Ascending aorta (tissue), 2 donors: ENCODE measurements around the gene MIEF1. TPM values are rescaled to one million over a fixed set of nuclear protein-coding genes. Genes with fewer than 3 reads are reported as not detected.
A peak's percentile ranks its signal among the peaks of the same experiment; 100 is the strongest.

Experiments used
- DNase-seq, 2 donors: peaks; one replicate each; pipeline ENCODE4 v3.0.0-alpha.2; 2019; ENCODE audit warnings: low spot score in 2 of 2
- H3K27ac ChIP-seq, 2 donors: fragments of 200-600 bp; sonication (generic); one replicate each; pipeline ENCODE4 v1.5.1; 2016 to 2017; ENCODE audit warnings: mild to moderate bottlenecking in 1 of 2
- H3K27me3 ChIP-seq: fragments of 200-600 bp; sonication (generic); one replicate; pipeline ENCODE4 v1.5.1; 2017
- H3K36me3 ChIP-seq, 2 donors: fragments of 200-600 bp; sonication (generic); one replicate each; pipeline ENCODE4 v1.5.1; 2016
- H3K4me1 ChIP-seq, 2 donors: fragments of 200-600 bp; sonication (generic); one replicate each; pipeline ENCODE4 v1.5.1; 2016 to 2017; ENCODE audit warnings: mild to moderate bottlenecking in 1 of 2
- H3K4me3 ChIP-seq, 2 donors: fragments of 200-600 bp; sonication (generic); one replicate each; pipeline ENCODE4 v1.5.1; 2016 to 2017; ENCODE audit warnings: mild to moderate bottlenecking in 1 of 2
- H3K9me3 ChIP-seq, 2 donors: fragments of 200-600 bp; sonication (generic); one replicate each; pipeline ENCODE4 v1.5.1; 2016
- CTCF ChIP-seq, 3 experiments: fragments of 200-600 bp in 2 of 3; fragments of 450-650 bp in 1 of 3; sonication (generic) in 2 of 3; IDR thresholded peaks; one replicate each; pipeline ENCODE4 v1.5.1; 2016 to 2019; ENCODE audit warnings: antibody characterized with exemption in 3 of 3, mild to moderate bottlenecking in 1 of 3, moderate library complexity in 1 of 3
- intact Hi-C: fragments of 100-400 bp; cut with DNase I; formaldehyde crosslinking; loops from one replicate; pipeline ENCODE4 v1.15.1; 2023
- total RNA-seq: library from RNA; depleted of rRNA; stranded (reverse); fragments of >200 nt; gene quantifications from one replicate; pipeline ENCODE4 v1.1.0, GENCODE V29; 2016

The MIEF1 gene
- total RNA-seq, 1 donor from 2014 or later, result 22.5 TPM

GRCh38 chr22:39546889-39547586, 44.9 kb downstream of the MIEF1 start:
- H3K36me3 ChIP-seq, result no peaks in the 10 kb centered on the region
- no peaks in the 10 kb centered on the region for H3K9me3 ChIP-seq
- no peak overlapping the region for H3K4me3 ChIP-seq
- peaks cover 4% of the 10 kb centered on the region for H3K27me3 ChIP-seq
- no peak overlapping the region for H3K27ac ChIP-seq
- no peak for DNase-seq
- H3K4me1 ChIP-seq, result no peaks in the 10 kb centered on the region
- intact Hi-C loops, result no loop called here
- no peak for TF ChIP-seq CTCF (IDR thresholded peaks at IDR 0.05)

GRCh38 chr22:39547587-39547947, 45.5 kb downstream of the MIEF1 start:
- H3K4me1 ChIP-seq, result no peaks in the 10 kb centered on the region
- no peak overlapping the region for H3K4me3 ChIP-seq
- no peaks in the 10 kb centered on the region for H3K36me3 ChIP-seq
- H3K27ac ChIP-seq, result no peak overlapping the region
- no peak for TF ChIP-seq CTCF (IDR thresholded peaks at IDR 0.05)
- DNase-seq, result no peak
- H3K9me3 ChIP-seq, result no peaks in the 10 kb centered on the region
- intact Hi-C loops, result no loop called here
- peaks cover 4% of the 10 kb centered on the region for H3K27me3 ChIP-seq

GRCh38 chr22:39553429-39553828, 51.3 kb downstream of the MIEF1 start:
- intact Hi-C loops, result no loop called here
- TF ChIP-seq CTCF (IDR thresholded peaks at IDR 0.05), result no peak
- H3K36me3 ChIP-seq, result no peaks in the 10 kb centered on the region
- no peak for DNase-seq
- H3K27ac ChIP-seq, result no peak overlapping the region
- peaks cover 0 to 6% of the 10 kb centered on the region in 2 donors for H3K4me1 ChIP-seq
- H3K9me3 ChIP-seq, result no peaks in the 10 kb centered on the region
- peaks cover 13% of the 10 kb centered on the region for H3K27me3 ChIP-seq
- no peak overlapping the region for H3K4me3 ChIP-seq

- no peak for DNase-seq
- H3K27ac ChIP-seq, result no peak overlapping the region
- intact Hi-C loops, result no loop called here
- H3K27me3 ChIP-seq, result peaks cover 13% of the 10 kb centered on the region
- no peak for TF ChIP-seq CTCF (IDR thresholded peaks at IDR 0.05)
- no peaks in the 10 kb centered on the region for H3K9me3 ChIP-seq
- no peak overlapping the region for H3K4me3 ChIP-seq
- H3K4me1 ChIP-seq, result peaks cover 0 to 6% of the 10 kb centered on the region in 2 donors
- H3K36me3 ChIP-seq, result no peaks in the 10 kb centered on the region
These were observed 52.1 kb downstream of the MIEF1 start for GRCh38 chr22:39554151-39554550.

GRCh38 chr22:39556970-39557841, 55.1 kb downstream of the MIEF1 start:
- peaks cover 13% of the 10 kb centered on the region for H3K27me3 ChIP-seq
- peak overlapping the region; percentile 42 to 55 for H3K4me3 ChIP-seq
- DNase-seq, result no peak

More at GRCh38 chr22:39556970-39557841, 55.1 kb downstream of the MIEF1 start:
- H3K36me3 ChIP-seq, result no peaks in the 10 kb centered on the region
- H3K4me1 ChIP-seq, result peaks cover 0 to 6% of the 10 kb centered on the region in 2 donors
- no peak overlapping the region for H3K27ac ChIP-seq
- H3K9me3 ChIP-seq, result no peaks in the 10 kb centered on the region
- intact Hi-C loops, result no loop called here
- TF ChIP-seq CTCF (IDR thresholded peaks at IDR 0.05), result no peak
